HepG2 (cell line): ENCODE results near the gene NAA30. TPM values are rescaled to one million over a fixed set of nuclear protein-coding genes. Genes with fewer than 3 reads are reported as not detected.

Experiments
- BHLHE40 ChIP-seq: IDR thresholded peaks from 2 replicates; pipeline ENCODE4 v1.6.1; 2011; ENCODE audit warnings: low read length, improper control_type of control experiment
- DPF2 ChIP-seq: sonication (generic); formaldehyde crosslinking; IDR thresholded peaks from 2 replicates; pipeline ENCODE4 v1.4.0; 2020; ENCODE audit warnings: mild to moderate bottlenecking, low read depth, missing genetic modification reagents, borderline replicate concordance
- IKZF4 ChIP-seq: sonication (generic); formaldehyde crosslinking; IDR thresholded peaks from 2 replicates; pipeline ENCODE4 v1.5.1; 2020; ENCODE audit warnings: borderline replicate concordance, mild to moderate bottlenecking, low read depth, missing genetic modification reagents; ENCODE audit errors: not compliant biosample characterization
- MED1 ChIP-seq: sonication (generic); formaldehyde crosslinking; IDR thresholded peaks from 2 replicates; pipeline ENCODE4 v1.4.0; 2020; ENCODE audit warnings: missing genetic modification reagents
- MIER3 ChIP-seq: IDR thresholded peaks from 2 replicates; pipeline ENCODE4 v1.6.1; 2016; ENCODE audit warnings: missing compliant biosample characterization, borderline replicate concordance
- MTF2 ChIP-seq: sonication (generic); formaldehyde crosslinking; IDR thresholded peaks from 2 replicates; pipeline ENCODE4 v1.5.0; 2020; ENCODE audit warnings: missing genetic modification reagents, borderline replicate concordance
- NFE2L1 ChIP-seq: sonication (generic); formaldehyde crosslinking; IDR thresholded peaks from 2 replicates; pipeline ENCODE4 v1.4.0; 2020; ENCODE audit warnings: missing genetic modification reagents, mild to moderate bottlenecking, borderline replicate concordance
- NR3C1 ChIP-seq: sonication (generic); formaldehyde crosslinking; IDR thresholded peaks from 2 replicates; pipeline ENCODE4 v1.4.0; 2020; ENCODE audit warnings: missing genetic modification reagents
- PATZ1 ChIP-seq: sonication (generic); formaldehyde crosslinking; IDR thresholded peaks from 2 replicates; pipeline ENCODE4 v1.4.0; 2020; ENCODE audit warnings: missing genetic modification reagents
- SRY ChIP-seq: sonication (generic); formaldehyde crosslinking; IDR thresholded peaks from 2 replicates; pipeline ENCODE4 v1.8.0; 2022; ENCODE audit warnings: mild to moderate bottlenecking, missing genetic modification reagents
- YY1 ChIP-seq: IDR thresholded peaks from 2 replicates; pipeline ENCODE4 v1.6.1; 2011; ENCODE audit warnings: low read length, low read depth, moderate library complexity, mild to moderate bottlenecking; ENCODE audit not compliant: insufficient read depth, insufficient replicate concordance
- ZNF432 ChIP-seq: sonication (generic); formaldehyde crosslinking; IDR thresholded peaks from 2 replicates; pipeline ENCODE4 v1.5.0; 2020; ENCODE audit warnings: missing genetic modification reagents, mild to moderate bottlenecking, borderline replicate concordance
- ZNF441 ChIP-seq: sonication (generic); formaldehyde crosslinking; IDR thresholded peaks from 2 replicates; pipeline ENCODE4 v1.7.0; 2021; ENCODE audit warnings: missing genetic modification reagents, borderline replicate concordance
- ZNF569 ChIP-seq: sonication (generic); formaldehyde crosslinking; IDR thresholded peaks from 2 replicates; pipeline ENCODE4 v1.5.0; 2020; ENCODE audit warnings: mild to moderate bottlenecking, missing genetic modification reagents, moderate library complexity, borderline replicate concordance
- ZNF816 ChIP-seq: sonication (generic); formaldehyde crosslinking; IDR thresholded peaks from 2 replicates; pipeline ENCODE4 v1.8.0; 2022; ENCODE audit warnings: missing genetic modification reagents, mild to moderate bottlenecking, borderline replicate concordance
- ZNF83 ChIP-seq: sonication (generic); formaldehyde crosslinking; IDR thresholded peaks from 2 replicates; pipeline ENCODE4 v1.4.0; 2020; ENCODE audit warnings: missing genetic modification reagents, mild to moderate bottlenecking, borderline replicate concordance
- ZSCAN12 ChIP-seq: sonication (generic); formaldehyde crosslinking; IDR thresholded peaks from 2 replicates; pipeline ENCODE4 v1.9.0; 2021; ENCODE audit warnings: mild to moderate bottlenecking, missing genetic modification reagents
- ZSCAN29 ChIP-seq: sonication (generic); formaldehyde crosslinking; conservative IDR thresholded peaks from 2 replicates; pipeline ENCODE4 v1.4.0; 2020; ENCODE audit warnings: mild to moderate bottlenecking, missing genetic modification reagents
- ZXDC ChIP-seq: sonication (generic); formaldehyde crosslinking; IDR thresholded peaks from 2 replicates; pipeline ENCODE4 v1.5.0; 2020; ENCODE audit warnings: mild to moderate bottlenecking, missing genetic modification reagents
- ZZZ3 ChIP-seq: sonication (generic); formaldehyde crosslinking; IDR thresholded peaks from 2 replicates; pipeline ENCODE4 v1.4.0; 2020; ENCODE audit warnings: missing genetic modification reagents, mild to moderate bottlenecking, borderline replicate concordance
- polyA plus RNA-seq, 8 experiments: library from polyadenylated mRNA; depleted of rRNA in 3 of 8; stranded (reverse) in 7 of 8; unstranded in 1 of 8; fragments of >200 nt; fragmentation: Illumina TruSeq in 4 of 8; extraction: Trizol in 4 of 8; gene quantifications; 2 replicates each; pipeline versions ENCODE4 v1.2.1 to v1.2.3, GENCODE V29; 2011 to 2016; ENCODE audit warnings: low read depth in 4 of 8, missing spikeins in 1 of 8, mixed read lengths in 1 of 8; ENCODE audit not compliant: insufficient read depth in 1 of 8
- total RNA-seq, 5 experiments: library from RNA; depleted of rRNA; stranded (reverse); fragments of >200 nt; fragmentation: Illumina TruSeq; extraction: Trizol; gene quantifications; 2 replicates each; pipeline ENCODE4 v1.2.3, GENCODE V29; 2016; ENCODE audit warnings: low read depth in 1 of 5
- TF ChIP-seq, protein P1 (sequence below): IDR thresholded peaks from 2 replicates; pipeline ENCODE4 v1.6.1; 2018; ENCODE audit warnings: missing genetic modification reagents, mild to moderate bottlenecking, missing compliant biosample characterization
- TF ChIP-seq, protein P2 (sequence below): IDR thresholded peaks from 2 replicates; pipeline ENCODE4 v1.6.1; 2016; ENCODE audit warnings: missing genetic modification reagents, missing compliant biosample characterization

NAA30 gene
- total and polyA plus RNA-seq, 2 of the 13 experiments (the other 11 are each of a cell fraction or from before 2014, with no cell fraction given), result 10.8 to 18.4 TPM

DNA sequence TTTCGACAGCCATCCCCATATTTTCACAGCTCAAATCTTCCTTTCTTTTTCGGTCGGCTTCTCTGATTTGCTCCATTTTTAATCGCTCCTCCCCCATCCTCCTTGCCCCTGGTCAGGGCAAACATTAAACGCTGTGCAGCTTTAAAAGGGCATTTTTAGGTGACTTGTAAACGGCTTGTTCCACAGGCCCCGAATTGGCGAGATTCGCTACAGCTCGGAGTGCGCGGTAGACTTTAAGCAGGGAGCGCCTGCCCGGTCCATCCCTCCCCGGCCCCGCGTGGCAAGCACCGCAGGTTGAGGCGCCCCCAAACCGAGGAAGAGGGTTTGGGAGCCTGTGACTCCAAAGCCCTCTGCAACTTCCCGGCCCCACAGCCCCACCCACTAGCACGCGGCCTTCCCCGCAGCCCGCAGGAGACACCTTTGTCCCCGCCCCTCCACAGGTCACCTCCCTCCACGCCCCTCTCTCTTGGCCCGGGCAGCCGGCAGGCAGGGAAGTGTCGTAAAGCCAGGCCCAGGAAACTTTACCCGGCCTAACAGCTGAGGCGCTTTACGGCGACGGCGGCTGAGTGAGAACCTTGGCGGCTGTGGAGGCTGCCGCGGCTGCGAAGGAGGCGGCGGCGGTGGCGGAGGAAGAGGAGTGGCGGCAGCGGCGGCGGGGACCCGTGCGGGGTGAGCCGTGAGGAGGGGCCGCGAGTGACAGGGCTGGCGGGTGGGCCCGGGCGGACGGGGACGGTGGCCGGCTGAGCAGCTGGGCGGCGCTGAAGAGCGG, at the start of gene NAA30 (continued):
- TF ChIP-seq ZNF83 (CRISPR knock-in tag) (no peak), ZXDC (CRISPR knock-in tag) (no peak), ZNF816 (CRISPR knock-in tag) (no peak), IKZF4 (CRISPR knock-in tag) (no peak), ZSCAN29 (CRISPR knock-in tag) (peak; percentile 70; the same call in 1 of the 2 replicates), SRY (no peak), BHLHE40 (no peak; the same call in 1 of the 2 replicates), ZNF569 (CRISPR knock-in tag) (no peak), MTF2 (no peak), DPF2 (CRISPR knock-in tag) (no peak), NFE2L1 (CRISPR knock-in tag) (no peak), PATZ1 (CRISPR knock-in tag) (peak; percentile 91), ZSCAN12 (CRISPR knock-in tag) (peak; percentile 52; the same call in 1 of the 2 replicates), ZNF441 (CRISPR knock-in tag) (0 out of 2 replicates have a peak, but pooled peaks have one; percentile 23), NR3C1 (CRISPR knock-in tag) (no peak), MED1 (CRISPR knock-in tag) (0 out of 2 replicates have a peak, but pooled peaks have one; percentile 34), YY1 (peak; percentile 27), ZNF432 (CRISPR knock-in tag) (no peak), MIER3 (CRISPR knock-in tag) (peak; percentile 28; the same call in 1 of the 2 replicates), ZZZ3 (CRISPR knock-in tag) (peak; percentile 62; the same call in 1 of the 2 replicates)
- TF ChIP-seq, protein P1, sequence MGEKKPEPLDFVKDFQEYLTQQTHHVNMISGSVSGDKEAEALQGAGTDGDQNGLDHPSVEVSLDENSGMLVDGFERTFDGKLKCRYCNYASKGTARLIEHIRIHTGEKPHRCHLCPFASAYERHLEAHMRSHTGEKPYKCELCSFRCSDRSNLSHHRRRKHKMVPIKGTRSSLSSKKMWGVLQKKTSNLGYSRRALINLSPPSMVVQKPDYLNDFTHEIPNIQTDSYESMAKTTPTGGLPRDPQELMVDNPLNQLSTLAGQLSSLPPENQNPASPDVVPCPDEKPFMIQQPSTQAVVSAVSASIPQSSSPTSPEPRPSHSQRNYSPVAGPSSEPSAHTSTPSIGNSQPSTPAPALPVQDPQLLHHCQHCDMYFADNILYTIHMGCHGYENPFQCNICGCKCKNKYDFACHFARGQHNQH (CRISPR knock-in tag), result peak; percentile 58; the same call in 1 of the 2 replicates
- TF ChIP-seq, protein P2, sequence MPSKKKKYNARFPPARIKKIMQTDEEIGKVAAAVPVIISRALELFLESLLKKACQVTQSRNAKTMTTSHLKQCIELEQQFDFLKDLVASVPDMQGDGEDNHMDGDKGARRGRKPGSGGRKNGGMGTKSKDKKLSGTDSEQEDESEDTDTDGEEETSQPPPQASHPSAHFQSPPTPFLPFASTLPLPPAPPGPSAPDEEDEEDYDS, result peak; percentile 73
